H9 (cell line): Measurements from ENCODE around the gene NKD1. TPM values are rescaled to one million over a fixed set of nuclear protein-coding genes. Genes with fewer than 3 reads are reported as not detected.

ENCODE experiments used
- DNase-seq: peaks from one replicate; pipeline ENCODE4 v3.0.0-alpha.2; 2017
- H2AFZ ChIP-seq: one replicate; pipeline ENCODE4 v1.6.1; 2013; ENCODE audit warnings: mild to moderate bottlenecking, low read length, control low read depth, moderate library complexity
- H2AK5ac ChIP-seq: 2 replicates; pipeline ENCODE4 v1.6.1; 2013; ENCODE audit warnings: low read length, control low read depth, mixed read lengths; ENCODE audit not compliant: insufficient read length
- H2BK120ac ChIP-seq: one replicate; pipeline ENCODE4 v1.6.1; 2013; ENCODE audit warnings: low read depth, mild to moderate bottlenecking, low read length, control low read depth, inconsistent platforms; ENCODE audit not compliant: poor library complexity, severe bottlenecking
- H2BK12ac ChIP-seq: 2 replicates; pipeline ENCODE4 v1.6.1; 2013; ENCODE audit warnings: low read length, control low read depth, mixed read lengths, low read depth; ENCODE audit not compliant: insufficient read length
- H2BK15ac ChIP-seq: 2 replicates; pipeline ENCODE4 v1.6.1; 2013; ENCODE audit warnings: low read depth, low read length, control low read depth
- H2BK20ac ChIP-seq: one replicate; pipeline ENCODE4 v1.6.1; 2013; ENCODE audit warnings: low read depth, mild to moderate bottlenecking, low read length, control low read depth, inconsistent platforms; ENCODE audit not compliant: poor library complexity, severe bottlenecking
- H2BK5ac ChIP-seq: 2 replicates; pipeline ENCODE4 v1.6.1; 2013; ENCODE audit warnings: low read length, control low read depth, mixed read lengths; ENCODE audit not compliant: insufficient read length
- H3K14ac ChIP-seq: 2 replicates; pipeline ENCODE4 v1.6.1; 2013; ENCODE audit warnings: low read length, control low read depth; ENCODE audit not compliant: insufficient read depth
- H3K18ac ChIP-seq: 2 replicates; pipeline ENCODE4 v1.6.1; 2013; ENCODE audit warnings: low read depth, mild to moderate bottlenecking, mixed read lengths, low read length, control low read depth; ENCODE audit not compliant: insufficient read length
- H3K23ac ChIP-seq: 2 replicates; pipeline ENCODE4 v1.6.1; 2013; ENCODE audit warnings: low read length, control low read depth, mixed read lengths, low read depth; ENCODE audit not compliant: insufficient read length
- H3K23me2 ChIP-seq: 2 replicates; pipeline ENCODE4 v1.6.1; 2013; ENCODE audit warnings: low read depth, mild to moderate bottlenecking, mixed read lengths, low read length, control low read depth; ENCODE audit not compliant: insufficient read length, poor library complexity, severe bottlenecking
- H3K27ac ChIP-seq: 2 replicates; pipeline ENCODE4 v1.5.1; 2013; ENCODE audit warnings: low read length, control low read depth, mixed read lengths, low read depth; ENCODE audit not compliant: insufficient read length
- H3K27me3 ChIP-seq: 2 replicates; pipeline ENCODE4 v1.6.1; 2013; ENCODE audit warnings: low read length, control low read depth, inconsistent platforms; ENCODE audit not compliant: insufficient read depth
- H3K4ac ChIP-seq: 2 replicates; pipeline ENCODE4 v1.6.1; 2013; ENCODE audit warnings: low read depth, mild to moderate bottlenecking, control low read depth, inconsistent platforms, low read length, moderate library complexity
- H3K4me1 ChIP-seq: 2 replicates; pipeline ENCODE4 v1.6.1; 2013; ENCODE audit warnings: low read length, control low read depth, inconsistent platforms; ENCODE audit not compliant: insufficient read depth
- H3K4me2 ChIP-seq: 2 replicates; pipeline ENCODE4 v1.6.1; 2013; ENCODE audit warnings: low read length, control low read depth, mixed read lengths; ENCODE audit not compliant: insufficient read length, insufficient read depth
- H3K56ac ChIP-seq: 2 replicates; pipeline ENCODE4 v1.6.1; 2013; ENCODE audit warnings: low read depth, mild to moderate bottlenecking, mixed read lengths, low read length, control low read depth; ENCODE audit not compliant: insufficient read length
- H3K79me1 ChIP-seq: 2 replicates; pipeline ENCODE4 v1.6.1; 2013; ENCODE audit warnings: low read depth, mild to moderate bottlenecking, moderate library complexity, low read length, control low read depth, inconsistent platforms; ENCODE audit not compliant: insufficient read depth, poor library complexity, severe bottlenecking
- H3K79me2 ChIP-seq: 2 replicates; pipeline ENCODE4 v1.6.1; 2013; ENCODE audit warnings: low read length, control low read depth, inconsistent platforms; ENCODE audit not compliant: insufficient read depth
- H3K9ac ChIP-seq: 2 replicates; pipeline ENCODE4 v1.6.1; 2013; ENCODE audit warnings: low read length, control low read depth, mixed read lengths; ENCODE audit not compliant: insufficient read length; ENCODE audit errors: extremely low read depth
- H3K9me3 ChIP-seq: one replicate; pipeline ENCODE4 v1.6.1; 2013; ENCODE audit warnings: low read depth, low read length, inconsistent platforms; ENCODE audit not compliant: control insufficient read depth
- H3T11ph ChIP-seq: one replicate; pipeline ENCODE4 v1.6.1; 2013; ENCODE audit warnings: mild to moderate bottlenecking, low read length, control low read depth, inconsistent platforms
- H4K20me1 ChIP-seq: one replicate; pipeline ENCODE4 v1.6.1; 2013; ENCODE audit not compliant: control insufficient read depth, insufficient read length, insufficient read depth
- H4K5ac ChIP-seq: 2 replicates; pipeline ENCODE4 v1.6.1; 2013; ENCODE audit warnings: low read depth, mild to moderate bottlenecking, mixed read lengths, low read length, control low read depth; ENCODE audit not compliant: insufficient read length
- H4K8ac ChIP-seq: replicated peaks from 2 replicates; pipeline ENCODE4 v1.6.1; 2013; ENCODE audit warnings: low read length, control low read depth, mixed read lengths, low read depth; ENCODE audit not compliant: insufficient read length
- H4K91ac ChIP-seq: 2 replicates; pipeline ENCODE4 v1.6.1; 2013; ENCODE audit warnings: low read depth, mild to moderate bottlenecking, moderate library complexity, mixed read lengths, low read length, control low read depth; ENCODE audit not compliant: insufficient read length
- H3K27ac Mint-ChIP-seq, 3 experiments: 2 replicates in 2 of 3; 3 replicates in 1 of 3; pipeline ENCODE4 v1.8.0; 2020 to 2021; ENCODE audit warnings: mixed read lengths in 3 of 3, mild to moderate bottlenecking in 1 of 3, moderate library complexity in 1 of 3
- H3K27me3 Mint-ChIP-seq: 2 replicates; pipeline ENCODE4 v1.8.0; 2021; ENCODE audit warnings: low read depth, mild to moderate bottlenecking, moderate library complexity, mixed read lengths
- H3K36me3 Mint-ChIP-seq, 3 experiments: 2 replicates in 2 of 3; 3 replicates in 1 of 3; pipeline ENCODE4 v1.8.0; 2020 to 2021; ENCODE audit warnings: low read depth in 3 of 3, mixed read lengths in 3 of 3; ENCODE audit not compliant: insufficient read depth in 1 of 3
- H3K4me1 Mint-ChIP-seq, 2 experiments: 2 replicates each; pipeline ENCODE4 v1.8.0; 2020; ENCODE audit warnings: mixed read lengths in 2 of 2
- H3K4me3 Mint-ChIP-seq, 2 experiments: 2 replicates in 1 of 2; 3 replicates in 1 of 2; pipeline ENCODE4 v1.8.0; 2020 to 2021; ENCODE audit warnings: mild to moderate bottlenecking in 2 of 2, mixed read lengths in 2 of 2, moderate library complexity in 1 of 2
- H3K9me3 Mint-ChIP-seq, 2 experiments: 2 replicates in 1 of 2; 3 replicates in 1 of 2; pipeline ENCODE4 v1.8.0; 2020; ENCODE audit warnings: mild to moderate bottlenecking in 2 of 2, mixed read lengths in 2 of 2, moderate library complexity in 1 of 2
- CTCF ChIP-seq: fragments of 200-600 bp; sonication (generic); conservative IDR thresholded peaks from 3 replicates; pipeline ENCODE4 v1.8.0; 2021; ENCODE audit warnings: antibody characterized with exemption, mild to moderate bottlenecking
- WGBS: extraction: QIAGEN DNeasy Blood & Tissue Kit; methylation state at CpG from one replicate; pipeline ENCODE4 v1.1.7; 2013; ENCODE audit warnings: missing lambda C conversion rate, low lambda C conversion rate, mixed read lengths; ENCODE audit not compliant: insufficient read length; ENCODE audit errors: extremely low coverage; 5-methylcytosine and 5-hydroxymethylcytosine counted together
- total RNA-seq: library from RNA; stranded (reverse); gene quantifications from 2 replicates; pipeline ENCODE4 v1.2.1, GENCODE V29; 2021

NKD1 gene
- total RNA-seq, 1 experiment from 2014 or later: 1.9 TPM

- no peaks in the 10 kb centered on the region for H3K79me2 ChIP-seq
- H2AK5ac ChIP-seq: no peak overlapping the region
- no peak overlapping the region for H2AFZ ChIP-seq
- H3K4ac ChIP-seq: no peak overlapping the region
- H3K27me3 ChIP-seq: no peaks in the 10 kb centered on the region
- H3K9ac ChIP-seq: no peak overlapping the region
- no peak overlapping the region for H2BK15ac ChIP-seq
- H3K9me3 ChIP-seq: no peaks in the 10 kb centered on the region
- Mint-ChIP-seq H3K36me3 (no peaks in the 10 kb centered on the region; a peak in 1 of 7 replicates), H3K27ac (peak overlapping the region in 2 of 3 experiments; percentile 46 to 67; a peak in 2 of 7 replicates), H3K4me3 (no peak overlapping the region), H3K9me3 (no peaks in the 10 kb centered on the region), H3K4me1 (peaks cover 37 to 43% of the 10 kb centered on the region in 2 experiments), H3K27me3 (peaks cover 34% of the 10 kb centered on the region)
- no peak overlapping the region for H3K14ac ChIP-seq
- H3K18ac ChIP-seq: no peak overlapping the region
- no peak overlapping the region for H3K4me2 ChIP-seq
- H3K23ac ChIP-seq: no peak overlapping the region
- TF ChIP-seq CTCF: no peak
- H3K79me1 ChIP-seq: no peaks in the 10 kb centered on the region
- H3T11ph ChIP-seq: no peak overlapping the region
- no peak overlapping the region for H2BK120ac ChIP-seq
- H3K23me2 ChIP-seq: no peaks in the 10 kb centered on the region
- no peak overlapping the region for H4K8ac ChIP-seq
- no peak overlapping the region for H4K91ac ChIP-seq
- no CpG with 5 or more reads among the region's 7 CpGs for WGBS
- H3K4me1 ChIP-seq: no peaks in the 10 kb centered on the region
- H4K20me1 ChIP-seq: no peaks in the 10 kb centered on the region
- no peak overlapping the region for H2BK12ac ChIP-seq
- H3K56ac ChIP-seq: no peak overlapping the region
- no peak overlapping the region for H2BK5ac ChIP-seq
- no peak overlapping the region for H2BK20ac ChIP-seq
- no peak for DNase-seq
- no peak overlapping the region for H4K5ac ChIP-seq
- no peak overlapping the region for H3K27ac ChIP-seq
Measured at GRCh38 chr16:50609049-50609448, 60.9 kb downstream of the NKD1 start.
